NOMO-1 treated with DMSO at 0.1 percent for 48 hours (cell line): ENCODE measurements around the gene PAPPA.

Experiments
- DNase-seq: peaks from one replicate; lab custom pipeline; 2025; ENCODE audit not compliant: unreplicated experiment; lab: John Stamatoyannopoulos, UW

The PAPPA gene

DNA sequence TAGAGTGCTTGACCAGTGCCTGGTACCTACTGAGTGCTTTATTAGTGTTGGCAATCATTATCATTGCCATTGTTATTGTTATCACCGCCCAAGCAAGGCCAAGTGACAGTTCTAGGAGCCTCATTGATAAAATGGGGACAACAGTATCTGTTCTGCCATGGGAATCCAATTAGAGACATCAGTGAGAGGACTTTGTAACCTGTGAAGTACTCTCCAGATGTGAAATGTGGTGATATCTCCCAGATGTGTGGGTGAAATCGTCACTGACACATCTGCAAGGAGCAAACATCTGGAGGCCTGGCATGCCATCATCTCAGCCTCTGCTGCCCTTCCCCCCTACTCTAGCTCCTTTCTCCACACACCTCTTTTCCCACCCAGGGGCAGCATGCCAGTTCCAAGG lies 260.8 kb downstream of the PAPPA start:
- no peak for DNase-seq

DNA sequence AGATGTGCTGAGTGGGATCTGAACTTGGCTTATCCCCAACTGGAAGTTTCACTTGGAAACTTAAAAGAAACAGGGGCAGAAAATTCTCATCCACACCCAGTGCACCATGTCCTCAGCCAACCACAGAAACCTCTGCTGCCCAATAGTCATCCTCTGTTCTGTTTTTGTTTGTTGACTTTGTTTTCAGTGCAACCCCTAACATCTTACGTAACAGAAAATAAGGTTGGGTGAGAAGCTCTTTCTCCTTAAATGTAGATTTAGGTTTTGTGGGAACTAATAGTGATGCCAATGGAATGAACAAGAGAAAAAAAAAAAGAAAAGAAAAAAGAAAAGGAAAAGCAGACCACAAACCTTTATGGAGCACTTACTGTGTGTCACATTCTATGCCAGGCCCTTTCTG lies 262.8 kb downstream of the PAPPA start:
- no peak for DNase-seq

DNA sequence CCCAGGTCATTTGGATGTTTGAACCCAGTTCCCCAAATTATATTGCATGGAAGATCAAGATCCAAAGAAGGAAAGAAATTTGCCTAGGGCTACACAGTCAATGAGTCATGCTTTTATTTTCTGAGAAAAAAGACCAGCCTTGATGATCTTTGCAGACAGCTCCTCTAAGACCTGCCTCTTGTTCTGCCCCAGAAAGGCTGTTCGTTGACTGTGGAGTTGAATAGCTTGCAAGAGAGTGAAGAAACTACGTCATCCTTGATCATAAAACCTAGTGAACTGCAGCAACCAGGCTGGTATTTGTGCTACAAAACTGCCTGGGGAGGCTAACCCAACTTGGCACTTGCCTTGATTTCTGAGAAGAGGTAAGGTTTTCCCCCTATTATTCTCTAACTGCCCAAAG lies 263.9 kb downstream of the PAPPA start:
- DNase-seq: no peak

DNA sequence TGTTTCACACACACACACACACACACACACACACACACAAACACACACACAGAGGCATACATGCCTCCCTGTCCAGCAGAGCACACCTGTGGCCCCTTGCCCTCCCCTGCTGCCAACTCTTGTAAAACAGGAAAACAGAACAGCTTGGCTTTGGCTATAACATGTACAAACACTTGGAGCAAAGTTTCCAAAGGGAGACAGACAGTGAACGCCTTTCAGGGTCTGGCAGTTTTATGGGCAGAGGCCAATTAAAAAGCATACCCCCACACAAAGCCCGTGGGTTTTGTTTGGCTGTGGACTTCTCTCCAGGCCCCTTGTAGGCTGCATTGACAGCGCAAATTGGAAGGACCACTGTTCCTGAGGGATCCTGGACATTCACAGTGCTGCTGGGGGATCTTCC lies 265.6 kb downstream of the PAPPA start:
- DNase-seq: no peak

DNA sequence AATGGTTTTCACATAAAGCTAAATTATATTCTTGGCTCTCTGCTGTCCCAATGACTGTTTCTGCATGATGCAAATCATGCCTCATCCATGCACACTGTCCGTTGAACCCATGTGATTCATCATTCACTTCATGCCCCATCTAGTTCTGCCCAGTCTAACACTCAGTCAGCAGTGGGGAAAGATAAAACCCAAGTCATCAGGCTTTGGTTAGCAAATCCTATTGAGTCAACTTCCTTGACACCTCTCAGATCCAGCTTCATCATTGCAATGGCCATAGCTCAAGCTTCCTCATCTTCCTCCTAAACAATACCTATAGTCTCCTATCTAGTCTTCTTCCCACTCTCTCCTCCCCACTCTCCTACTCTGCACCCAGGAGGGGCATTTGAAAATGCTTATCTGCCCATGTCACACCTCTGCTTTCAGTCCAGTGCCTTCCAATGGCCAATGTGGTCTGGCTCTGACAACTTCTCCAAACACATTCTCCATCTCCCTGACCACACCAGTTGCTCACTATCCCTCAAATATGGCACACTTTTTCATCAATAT lies 267.5 kb downstream of the PAPPA start:
- DNase-seq: no peak

DNA sequence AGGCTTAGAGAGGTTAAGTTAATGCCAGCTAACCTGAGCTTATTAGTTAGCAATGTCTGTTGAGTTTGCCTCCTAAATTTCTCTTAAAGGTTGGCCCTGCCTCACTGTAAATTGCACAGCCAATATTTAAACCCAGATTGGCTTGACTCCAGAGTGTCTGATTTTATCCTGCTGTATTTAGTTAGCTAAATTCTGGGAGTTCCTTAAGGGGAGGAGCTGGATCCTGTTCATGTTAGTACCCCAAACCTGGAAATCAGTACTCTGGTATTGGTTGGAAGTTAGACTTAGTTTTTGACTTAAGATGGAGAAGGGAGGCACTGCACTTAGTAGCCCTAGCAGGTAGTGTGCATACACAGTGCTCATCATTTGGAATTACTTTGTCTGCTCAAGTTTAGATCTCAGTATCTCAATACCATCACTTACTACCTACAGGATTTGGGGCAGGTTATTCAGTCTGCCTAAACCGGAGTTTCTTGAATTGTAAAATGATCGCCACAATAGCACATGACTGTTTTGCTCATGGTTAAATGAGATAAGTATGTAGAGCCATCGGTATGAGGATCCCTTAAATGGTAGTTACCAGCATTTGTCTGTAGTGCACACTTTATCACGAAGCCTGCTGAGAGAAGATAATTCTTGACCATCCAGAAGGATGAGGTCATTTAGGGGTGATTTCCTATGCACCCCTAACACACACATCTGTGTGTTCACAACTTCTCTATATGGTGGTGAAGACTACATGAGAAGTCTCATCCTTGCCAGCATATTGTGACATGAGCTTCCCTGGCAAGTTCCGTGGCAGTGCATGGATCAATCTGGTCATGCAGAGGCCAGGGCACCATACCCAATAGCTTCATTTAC lies 268.8 kb downstream of the PAPPA start:
- no peak for DNase-seq

DNA sequence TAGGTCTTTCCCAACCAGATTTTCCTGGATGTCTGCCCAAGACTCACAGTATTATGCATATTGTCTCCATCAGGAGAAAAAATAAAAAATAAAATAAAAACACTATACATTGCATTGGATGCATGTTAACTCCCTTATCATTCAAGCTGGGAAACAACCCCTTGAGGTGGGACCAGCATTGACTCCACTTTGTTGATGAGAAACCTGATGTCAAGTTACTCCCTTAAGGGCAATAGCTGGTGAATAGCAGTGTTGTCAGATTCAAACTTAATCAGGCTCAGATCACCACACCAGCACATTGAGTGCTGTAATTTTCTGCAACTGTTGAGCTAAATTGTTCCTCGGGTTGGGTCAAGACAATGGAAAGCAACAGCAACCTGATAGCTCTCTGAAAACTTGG lies 269.6 kb downstream of the PAPPA start:
- no peak for DNase-seq

DNA sequence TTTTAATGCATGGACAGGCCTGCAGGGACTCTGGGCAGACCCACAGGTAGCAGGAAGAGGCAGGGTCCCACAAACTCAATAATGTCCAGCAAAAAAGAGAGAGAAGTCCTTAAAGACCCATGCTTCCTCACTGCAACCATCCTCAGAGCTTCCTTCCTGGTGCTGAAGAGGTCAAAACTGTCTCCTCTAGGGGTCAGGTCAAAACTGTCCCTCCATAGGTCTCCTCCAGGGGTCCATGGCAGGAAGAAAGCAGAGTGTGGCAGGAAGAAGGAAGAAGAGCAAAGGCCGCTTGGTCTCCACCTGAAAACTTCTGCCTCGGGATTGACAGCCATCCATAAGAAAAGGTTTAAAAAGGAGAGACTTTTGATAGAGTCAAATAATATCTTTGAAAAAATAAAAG lies 271.7 kb downstream of the PAPPA start:
- DNase-seq: no peak

DNA sequence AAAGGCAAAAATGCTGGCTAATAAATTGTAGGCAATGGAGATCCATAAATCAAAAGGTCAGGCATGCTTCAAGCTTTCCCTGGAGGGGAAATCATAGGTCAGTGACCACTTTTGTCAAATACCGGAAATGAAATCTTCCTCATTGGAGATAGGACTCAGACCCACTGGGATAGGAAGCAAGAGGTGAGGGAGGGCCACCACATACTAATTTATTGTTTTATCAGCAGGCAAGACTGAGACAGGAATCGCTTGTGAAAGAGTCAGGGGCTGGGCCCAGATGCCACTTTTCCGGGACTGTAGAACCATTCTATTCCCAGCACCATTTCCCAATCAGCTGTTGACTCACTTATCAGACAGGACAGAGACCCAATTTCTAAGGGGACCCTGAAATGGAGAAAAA lies 277.3 kb downstream of the PAPPA start:
- no peak for DNase-seq

DNA sequence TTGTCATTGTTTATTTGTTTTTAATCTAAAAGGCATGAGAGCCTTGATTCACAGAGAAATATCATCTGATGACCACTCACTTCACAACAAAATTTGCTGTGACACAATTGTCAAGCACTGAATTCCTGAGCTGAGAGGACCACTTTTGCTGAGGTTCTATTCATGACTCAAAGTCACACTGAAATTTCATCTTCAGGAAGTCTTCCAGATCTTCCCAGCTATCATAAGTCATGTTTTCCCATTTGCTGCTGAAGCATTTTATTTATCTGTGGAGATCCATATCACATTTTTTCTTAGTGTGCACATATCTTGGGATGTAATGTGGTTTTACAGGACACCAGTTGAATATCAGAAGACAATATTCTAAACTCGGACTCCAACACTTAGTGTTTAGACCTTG lies 278.5 kb downstream of the PAPPA start:
- no peak for DNase-seq

DNA sequence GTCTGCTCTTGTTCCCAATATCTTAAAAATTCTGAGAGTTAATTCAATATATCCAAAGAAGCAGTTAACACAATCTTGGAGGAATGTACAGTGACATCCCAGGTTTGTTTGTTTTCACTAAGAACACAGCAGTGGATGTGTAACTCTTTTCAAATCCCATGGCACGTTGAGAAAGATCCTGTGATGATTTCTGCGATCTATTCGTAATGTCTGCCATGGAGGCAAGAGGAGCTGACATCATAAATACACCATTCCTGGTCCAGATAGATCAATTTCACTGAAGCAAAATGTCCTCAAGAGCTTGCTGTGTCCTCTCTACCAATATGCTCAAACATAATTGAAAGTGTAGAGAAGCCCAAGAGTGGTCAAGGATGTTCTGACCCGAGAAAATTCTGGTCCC lies 280.7 kb downstream of the PAPPA start:
- no peak for DNase-seq

DNA sequence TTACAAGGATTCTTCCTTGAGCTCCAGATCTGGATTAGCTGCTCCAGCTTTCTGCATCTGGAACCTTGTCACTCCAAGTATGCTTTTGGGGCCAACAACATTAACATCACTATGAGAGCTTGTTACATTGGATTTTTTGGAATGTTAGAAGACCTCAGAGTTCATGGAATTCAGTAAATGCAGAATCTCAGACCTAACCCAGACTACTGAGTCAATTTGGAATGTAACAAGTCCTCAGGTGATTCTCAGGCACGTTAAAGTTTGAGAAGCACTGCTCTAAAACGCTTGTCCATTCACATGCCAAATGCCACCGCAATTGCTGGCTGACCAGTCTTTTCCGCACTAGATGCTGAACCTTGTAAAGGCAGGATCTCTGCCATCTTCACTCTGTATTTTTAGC lies 282.1 kb downstream of the PAPPA start:
- DNase-seq: no peak

DNA sequence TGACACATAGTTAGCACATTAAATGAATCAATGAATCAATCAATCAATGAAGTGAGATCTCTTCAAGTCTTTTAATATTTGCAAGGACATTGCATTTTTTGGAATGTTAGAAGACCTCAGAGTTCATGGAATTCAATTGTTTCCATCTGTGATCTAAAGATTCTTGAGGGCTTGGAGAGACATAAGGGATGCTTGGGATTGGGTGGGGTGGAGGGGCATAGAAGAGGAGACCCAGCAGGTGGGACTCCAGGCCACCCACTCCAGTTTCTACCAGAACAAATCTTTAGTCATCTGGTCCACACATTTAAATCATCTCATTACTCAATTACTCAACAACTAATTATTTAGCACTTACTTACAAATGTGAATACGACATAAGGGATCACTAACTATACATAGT lies 282.5 kb downstream of the PAPPA start:
- DNase-seq: no peak

DNA sequence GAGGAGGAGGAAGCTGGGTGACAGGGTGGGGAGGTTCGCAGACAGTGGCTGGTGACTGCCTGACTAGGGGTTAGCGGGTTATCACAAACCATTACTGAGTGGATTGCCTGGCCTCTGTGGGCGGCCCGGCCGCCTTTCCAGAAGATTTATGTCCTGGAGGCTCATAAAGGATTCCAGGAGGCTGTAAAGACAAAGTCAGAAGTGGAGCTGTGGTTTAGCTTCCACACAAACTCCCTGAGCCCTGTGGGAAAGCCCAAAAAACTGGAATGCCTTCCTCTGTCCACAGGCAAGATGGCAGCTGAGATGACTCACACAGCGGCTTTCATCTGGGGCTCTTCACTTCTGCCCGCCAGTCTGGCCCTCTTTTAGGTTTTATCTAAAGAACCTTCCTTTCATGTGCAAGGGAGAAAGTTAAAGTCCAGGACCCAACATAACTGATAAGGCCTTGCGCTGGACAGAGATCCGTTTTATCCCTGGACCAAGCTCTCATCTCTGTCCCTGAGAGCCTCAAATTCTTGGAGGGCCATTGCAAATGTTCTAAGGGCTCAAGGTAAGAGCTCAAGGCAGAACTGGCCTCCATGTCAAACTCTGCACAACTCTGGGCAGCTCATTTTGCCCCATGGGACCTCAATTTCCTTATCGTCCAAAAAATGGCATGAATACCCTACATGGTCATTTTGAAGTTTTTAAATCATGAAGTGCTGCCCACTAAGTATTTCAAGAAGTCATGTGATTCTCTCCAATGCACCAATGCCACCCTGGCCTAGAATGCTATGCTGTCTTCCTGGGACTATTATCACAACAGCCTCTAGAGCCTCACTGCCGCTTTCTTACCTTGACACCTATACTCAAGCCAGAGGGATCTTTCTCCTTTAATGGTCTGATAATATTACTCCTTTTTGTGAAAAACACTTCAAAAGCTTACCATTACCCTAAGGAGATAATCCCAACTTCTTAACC lies 284.1 kb downstream of the PAPPA start:
- DNase-seq: no peak

DNA sequence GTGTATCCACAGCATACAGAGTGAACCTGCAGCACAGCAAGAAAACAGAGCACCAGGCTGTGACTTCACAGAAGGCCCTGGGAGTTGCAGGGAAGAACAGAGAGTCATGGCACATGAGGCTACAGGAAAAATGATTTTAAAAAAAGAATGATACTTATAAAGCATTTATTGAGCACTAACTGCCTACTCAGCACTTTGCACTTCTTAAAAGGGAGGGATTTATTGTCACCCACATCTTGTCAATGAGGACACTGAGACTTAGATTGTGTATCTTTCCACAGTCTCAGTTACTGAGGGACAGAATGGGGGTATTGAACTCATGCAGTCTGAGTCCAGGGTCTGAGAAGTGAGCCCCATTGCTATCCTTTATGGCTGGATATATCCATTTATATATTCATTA lies 288.9 kb downstream of the PAPPA start:
- DNase-seq: no peak

DNA sequence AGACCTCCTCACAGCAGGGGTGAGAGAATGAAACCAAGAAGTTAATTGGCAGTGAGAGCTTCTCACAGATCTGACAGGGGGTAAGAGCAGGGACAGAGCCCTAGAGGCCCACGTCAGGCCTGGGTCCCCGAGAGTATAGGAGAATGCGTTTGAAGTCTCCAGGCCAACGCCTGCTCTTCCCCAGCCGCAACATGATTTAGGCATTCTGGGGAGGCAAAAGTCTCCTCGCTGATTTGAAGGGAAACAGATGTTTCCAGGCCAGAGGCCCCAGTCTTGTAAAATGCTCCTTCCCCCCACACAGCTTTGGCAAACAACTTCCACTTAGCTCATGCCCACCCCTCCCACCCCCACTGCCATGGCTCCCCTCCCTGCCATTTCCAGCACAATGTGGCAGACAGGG lies 294.3 kb downstream of the PAPPA start:
- DNase-seq: no peak

DNA sequence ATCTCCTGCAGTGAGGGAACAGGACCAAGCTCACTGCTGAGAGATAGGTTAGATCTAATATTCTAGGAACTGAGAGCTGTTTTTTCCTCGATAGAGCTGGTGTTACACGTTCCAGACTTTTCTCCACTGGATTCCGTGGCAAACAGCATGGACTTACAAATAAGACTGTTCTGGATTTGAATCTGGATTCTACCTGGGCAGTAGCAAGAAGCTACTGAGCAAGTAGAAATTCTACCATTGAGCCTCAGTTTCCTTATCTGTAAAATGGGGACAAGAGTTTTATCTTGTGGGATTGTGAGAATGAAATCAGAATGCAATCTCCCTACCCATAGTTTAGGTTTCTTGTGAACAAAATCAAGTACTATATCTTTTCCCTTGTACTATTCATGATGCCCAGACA lies 294.8 kb downstream of the PAPPA start:
- DNase-seq: no peak

DNA sequence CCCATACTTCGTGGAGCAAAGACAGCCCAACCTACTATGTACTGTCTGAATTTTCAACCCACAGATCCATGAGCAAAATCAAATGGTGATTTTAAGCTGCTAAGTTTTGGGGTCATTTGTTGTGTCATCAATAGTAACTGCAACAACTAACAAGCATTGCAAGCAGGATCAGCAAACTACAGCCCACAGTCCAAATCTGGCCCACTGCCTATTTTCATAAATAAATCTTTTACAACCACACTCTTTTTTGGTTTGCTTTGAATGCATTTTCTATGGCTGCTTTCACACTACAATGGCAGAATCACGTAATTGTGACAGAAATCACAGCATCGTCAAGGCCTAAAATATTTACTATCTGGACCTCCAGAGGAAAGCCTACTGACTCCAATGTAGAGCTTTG lies 296.4 kb downstream of the PAPPA start:
- DNase-seq: no peak

DNA sequence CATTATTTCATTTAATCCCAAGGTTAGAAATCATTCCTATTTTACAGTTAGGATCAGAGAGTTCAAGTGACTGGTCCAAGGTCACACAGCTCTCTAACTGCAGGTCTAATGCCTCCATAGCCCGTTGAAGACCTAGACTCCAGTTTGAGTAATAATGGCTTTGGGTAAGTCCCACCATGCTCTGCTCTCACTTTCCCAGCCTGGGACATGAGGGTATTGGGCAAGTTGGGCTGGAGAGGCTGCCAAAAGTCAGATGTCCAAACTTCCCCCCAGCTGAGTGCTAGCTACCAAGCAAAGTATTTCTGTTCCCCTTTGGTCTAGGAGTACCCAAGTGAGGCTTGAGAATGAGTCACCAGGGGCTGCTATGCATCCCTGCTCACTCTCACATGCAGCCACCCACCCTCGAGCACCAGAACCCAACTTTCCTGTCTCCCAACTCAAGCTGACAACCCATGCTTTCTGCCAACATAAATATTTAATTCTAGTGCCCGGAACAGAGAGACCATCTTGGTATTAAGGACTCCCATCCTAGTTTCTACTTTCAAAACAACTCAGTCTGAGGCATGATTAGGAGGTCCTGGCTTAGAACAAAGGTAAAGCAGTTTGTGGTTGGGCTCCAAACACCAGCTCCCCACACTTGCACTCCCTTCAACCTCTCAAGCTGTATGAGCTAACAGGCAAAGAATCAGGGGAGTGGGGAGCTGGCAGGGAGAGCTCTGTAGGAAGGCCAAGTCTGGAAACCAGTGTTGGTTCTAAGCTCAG lies 297.0 kb downstream of the PAPPA start:
- DNase-seq: peak; percentile 42

DNA sequence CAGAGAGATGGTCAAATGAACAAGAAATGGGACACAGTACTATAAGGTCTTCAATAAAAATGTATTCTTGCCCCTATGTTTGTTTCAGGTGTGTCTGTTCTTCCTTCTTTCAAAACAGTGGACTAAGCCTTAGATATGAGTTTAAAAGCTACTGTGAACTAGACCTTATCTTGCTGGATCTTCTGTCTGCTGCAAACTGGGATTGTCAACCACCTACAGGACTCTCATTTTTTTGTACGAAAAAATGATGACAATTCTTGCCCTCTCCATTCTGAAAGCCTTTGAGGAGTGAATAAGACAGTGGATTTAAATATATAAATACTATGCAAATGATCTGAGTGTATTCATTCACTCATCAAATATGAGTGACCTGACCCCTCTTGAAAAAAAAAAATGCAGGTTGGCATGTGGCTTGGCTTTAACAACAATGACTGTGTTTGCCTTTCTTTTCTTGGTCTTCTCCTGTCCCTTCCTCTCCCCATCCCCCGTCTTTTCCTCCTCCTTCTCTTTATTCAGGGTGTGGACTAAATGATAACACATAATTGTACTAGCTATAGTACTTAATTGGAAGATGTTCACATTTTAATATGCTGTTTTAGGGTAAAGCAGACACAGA lies 298.0 kb downstream of the PAPPA start:
- DNase-seq: no peak
